HFFc6 (cell line): ENCODE data around the gene OR2V2. TPM values are rescaled to one million over a fixed set of nuclear protein-coding genes. Genes with fewer than 3 reads are reported as not detected.
"Not testable (repeated sequence)": the region's sequence is repeated elsewhere in the genome, so short reads cannot be mapped to it uniquely, and the experiment has no call there.

Experiments used
- DNase-seq: peaks from one replicate; pipeline ENCODE4 v3.0.0-alpha.2; 2018
- H3K27ac Mint-ChIP-seq: 2 replicates; pipeline ENCODE4 v1.8.0; 2020; ENCODE audit warnings: mild to moderate bottlenecking, mixed read lengths
- H3K27me3 Mint-ChIP-seq: 2 replicates; pipeline ENCODE4 v1.8.0; 2021; ENCODE audit warnings: mild to moderate bottlenecking, moderate library complexity, mixed read lengths; ENCODE audit not compliant: insufficient read depth
- H3K36me3 Mint-ChIP-seq: 2 replicates; pipeline ENCODE4 v1.8.0; 2021; ENCODE audit warnings: low read depth, mixed read lengths
- H3K4me1 Mint-ChIP-seq: 2 replicates; pipeline ENCODE4 v1.8.0; 2020; ENCODE audit warnings: low read depth, mixed read lengths
- H3K4me3 Mint-ChIP-seq: 2 replicates; pipeline ENCODE4 v1.8.0; 2020; ENCODE audit warnings: mild to moderate bottlenecking, moderate library complexity, mixed read lengths
- H3K9me3 Mint-ChIP-seq: 2 replicates; pipeline ENCODE4 v1.8.0; 2020; ENCODE audit warnings: mild to moderate bottlenecking, mixed read lengths
- CTCF ChIP-seq: fragments of 200-600 bp; sonication (generic); IDR thresholded peaks from 2 replicates; pipeline ENCODE4 v1.5.0; 2021; ENCODE audit warnings: antibody characterized with exemption, mild to moderate bottlenecking
- long read RNA-seq: library from polyadenylated mRNA; unstranded; transcript quantifications from one replicate; pipeline ENCODE4 v2.0.0, GENCODE V29; 2019
- total RNA-seq, 6 experiments: library from RNA; stranded (reverse); fragmentation: NEBNext Ultra II Directional; extraction: Animal tissue kit (Norgen Biotek cat#: 25700); gene quantifications; 2 replicates in 1 of 6; 3 replicates in 5 of 6; pipeline ENCODE4 v1.2.3, GENCODE V29; 2021

OR2V2 gene
- not detected for total RNA-seq
- long read RNA-seq: 0 reads

- H3K36me3 Mint-ChIP-seq, DNase-seq, H3K27ac Mint-ChIP-seq, H3K9me3 Mint-ChIP-seq, H3K4me3 Mint-ChIP-seq: not testable (repeated sequence)
- H3K4me1 Mint-ChIP-seq: peaks cover 16% of the 10 kb centered on the region
- peaks cover 27% of the 10 kb centered on the region; the same call in 1 of the 2 replicates for H3K27me3 Mint-ChIP-seq
Observed at GRCh38 chr5:181146927-181147636, at the start of gene OR2V2. OR2V2 (plus strand) TSS chr5:181147586; CDS start chr5:181154943, 7,357 bp downstream.

GRCh38 chr5:181097759-181098491 is 49.5 kb upstream of the OR2V2 start:
- DNase-seq, H3K36me3 Mint-ChIP-seq, H3K9me3 Mint-ChIP-seq, H3K4me3 Mint-ChIP-seq, H3K27me3 Mint-ChIP-seq, H3K27ac Mint-ChIP-seq: not testable (repeated sequence)
- H3K4me1 Mint-ChIP-seq: peaks cover 11% of the 10 kb centered on the region; the same call in 1 of the 2 replicates

GRCh38 chr5:181098762-181099601 is 48.4 kb upstream of the OR2V2 start:
- Mint-ChIP-seq H3K4me1 (peaks cover 13% of the 10 kb centered on the region), H3K4me3 (peak overlapping the region; percentile 22), H3K27me3 (peaks cover 10% of the 10 kb centered on the region), H3K27ac (no peak overlapping the region), H3K36me3 (no peaks in the 10 kb centered on the region), H3K9me3 (no peaks in the 10 kb centered on the region)
- TF ChIP-seq CTCF: no peak
- DNase-seq: no peak

GRCh38 chr5:181099602-181100086 is 47.7 kb upstream of the OR2V2 start:
- H3K27ac Mint-ChIP-seq: no peak overlapping the region
- no peak for TF ChIP-seq CTCF
- peaks cover 16% of the 10 kb centered on the region for H3K27me3 Mint-ChIP-seq
- no peaks in the 10 kb centered on the region for H3K9me3 Mint-ChIP-seq
- H3K4me3 Mint-ChIP-seq: peak overlapping the region; percentile 79; the same call in 1 of the 2 replicates
- no peaks in the 10 kb centered on the region for H3K36me3 Mint-ChIP-seq
- DNase-seq: no peak
- peaks cover 19% of the 10 kb centered on the region for H3K4me1 Mint-ChIP-seq

- Mint-ChIP-seq H3K36me3 (no peaks in the 10 kb centered on the region), H3K9me3 (no peaks in the 10 kb centered on the region), H3K4me3 (peak overlapping the region; percentile 79), H3K27ac (peak overlapping the region; percentile 34; the same call in 1 of the 2 replicates), H3K4me1 (peaks cover 19% of the 10 kb centered on the region), H3K27me3 (peaks cover 17% of the 10 kb centered on the region)
- no peak for TF ChIP-seq CTCF
- no peak for DNase-seq
Observed at GRCh38 chr5:181100121-181100875, 47.1 kb upstream of the OR2V2 start.

- Mint-ChIP-seq H3K27me3 (peaks cover 17% of the 10 kb centered on the region), H3K4me1 (peaks cover 19% of the 10 kb centered on the region)
- not testable (repeated sequence) for H3K9me3 Mint-ChIP-seq, H3K4me3 Mint-ChIP-seq, DNase-seq, H3K36me3 Mint-ChIP-seq, H3K27ac Mint-ChIP-seq
Observed at GRCh38 chr5:181101030-181101641, 46.2 kb upstream of the OR2V2 start.

GRCh38 chr5:181101930-181102674 is 45.3 kb upstream of the OR2V2 start:
- Mint-ChIP-seq H3K4me1 (peaks cover 19% of the 10 kb centered on the region), H3K27me3 (peaks cover 24% of the 10 kb centered on the region)
- not testable (repeated sequence) for H3K27ac Mint-ChIP-seq, H3K36me3 Mint-ChIP-seq, H3K9me3 Mint-ChIP-seq, DNase-seq, H3K4me3 Mint-ChIP-seq

- not testable (repeated sequence) for H3K9me3 Mint-ChIP-seq, DNase-seq, H3K36me3 Mint-ChIP-seq
- H3K27me3 Mint-ChIP-seq: peaks cover 28% of the 10 kb centered on the region
- peak overlapping the region; percentile 84 for H3K4me3 Mint-ChIP-seq
- H3K4me1 Mint-ChIP-seq: peaks cover 19% of the 10 kb centered on the region
- H3K27ac Mint-ChIP-seq: peak overlapping the region; percentile 25; the same call in 1 of the 2 replicates
Observed at GRCh38 chr5:181104259-181104568, 43.2 kb upstream of the OR2V2 start.
